GM21723 (cell line): Measurements from ENCODE around the gene TTYH3.
"Not testable (repeated sequence)": the region's sequence is repeated elsewhere in the genome, so short reads cannot be mapped to it uniquely, and the experiment has no call there.

Source experiments
- ATAC-seq: cut with Tn5 transposase; IDR thresholded peaks from one replicate; pipeline ENCODE4 v1.9.1; 2021; ENCODE audit warnings: mild to moderate bottlenecking, moderate library complexity; ENCODE audit not compliant: unreplicated experiment

Gene TTYH3

GRCh38 chr7:2602406-2603043 lies 29.3 kb upstream of the TTYH3 start:
- ATAC-seq: no peak

- no peak for ATAC-seq
Measured at GRCh38 chr7:2603044-2603965, 28.5 kb upstream of the TTYH3 start.

GRCh38 chr7:2604608-2605174 lies 27.1 kb upstream of the TTYH3 start:
- ATAC-seq: no peak

- no peak for ATAC-seq
Measured at GRCh38 chr7:2605608-2606538, 25.9 kb upstream of the TTYH3 start.

GRCh38 chr7:2606539-2606936 lies 25.2 kb upstream of the TTYH3 start:
- ATAC-seq: no peak

- ATAC-seq: no peak
Measured at GRCh38 chr7:2607122-2607922, 24.5 kb upstream of the TTYH3 start.

- no peak for ATAC-seq
Measured at GRCh38 chr7:2607923-2608904, 23.6 kb upstream of the TTYH3 start.

- no peak for ATAC-seq
Measured at GRCh38 chr7:2608921-2609411, 22.8 kb upstream of the TTYH3 start.

- not testable (repeated sequence) for ATAC-seq
Measured at GRCh38 chr7:2609646-2610045, 22.1 kb upstream of the TTYH3 start.

- ATAC-seq: no peak
Measured at GRCh38 chr7:2610466-2610865, 21.3 kb upstream of the TTYH3 start.

- ATAC-seq: no peak
Measured at GRCh38 chr7:2610898-2611297, 20.9 kb upstream of the TTYH3 start.

- ATAC-seq: no peak
Measured at GRCh38 chr7:2611401-2611800, 20.4 kb upstream of the TTYH3 start.

GRCh38 chr7:2611922-2612321 lies 19.9 kb upstream of the TTYH3 start:
- no peak for ATAC-seq

GRCh38 chr7:2612445-2613097 lies 19.2 kb upstream of the TTYH3 start:
- no peak for ATAC-seq

- no peak for ATAC-seq
Measured at GRCh38 chr7:2613098-2613930, 18.5 kb upstream of the TTYH3 start.

- no peak for ATAC-seq
Measured at GRCh38 chr7:2613931-2614600, 17.7 kb upstream of the TTYH3 start.
